ENCODE measurements around the gene EDIL3.

DNA sequence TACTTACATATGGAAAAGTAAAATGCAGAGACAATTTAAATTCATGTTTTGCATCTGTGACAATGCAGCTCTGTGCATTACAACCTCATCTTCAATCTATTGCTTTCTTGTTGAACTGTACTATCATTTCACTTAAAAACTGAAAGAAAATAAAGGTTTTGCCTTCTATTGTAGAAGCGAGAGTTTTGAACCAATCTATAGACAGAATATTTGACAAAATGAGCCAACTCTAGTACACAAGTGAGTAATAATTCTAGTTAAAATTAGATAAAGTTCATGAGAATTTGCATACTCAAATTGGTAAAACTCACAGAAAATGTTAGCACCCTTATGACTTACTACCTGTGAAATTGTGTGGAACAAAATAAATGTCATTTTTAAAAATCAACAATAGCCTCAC, 123.7 kb downstream of the EDIL3 start:
- TF ChIP-seq, protein P1, sequence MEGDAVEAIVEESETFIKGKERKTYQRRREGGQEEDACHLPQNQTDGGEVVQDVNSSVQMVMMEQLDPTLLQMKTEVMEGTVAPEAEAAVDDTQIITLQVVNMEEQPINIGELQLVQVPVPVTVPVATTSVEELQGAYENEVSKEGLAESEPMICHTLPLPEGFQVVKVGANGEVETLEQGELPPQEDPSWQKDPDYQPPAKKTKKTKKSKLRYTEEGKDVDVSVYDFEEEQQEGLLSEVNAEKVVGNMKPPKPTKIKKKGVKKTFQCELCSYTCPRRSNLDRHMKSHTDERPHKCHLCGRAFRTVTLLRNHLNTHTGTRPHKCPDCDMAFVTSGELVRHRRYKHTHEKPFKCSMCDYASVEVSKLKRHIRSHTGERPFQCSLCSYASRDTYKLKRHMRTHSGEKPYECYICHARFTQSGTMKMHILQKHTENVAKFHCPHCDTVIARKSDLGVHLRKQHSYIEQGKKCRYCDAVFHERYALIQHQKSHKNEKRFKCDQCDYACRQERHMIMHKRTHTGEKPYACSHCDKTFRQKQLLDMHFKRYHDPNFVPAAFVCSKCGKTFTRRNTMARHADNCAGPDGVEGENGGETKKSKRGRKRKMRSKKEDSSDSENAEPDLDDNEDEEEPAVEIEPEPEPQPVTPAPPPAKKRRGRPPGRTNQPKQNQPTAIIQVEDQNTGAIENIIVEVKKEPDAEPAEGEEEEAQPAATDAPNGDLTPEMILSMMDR (conservative IDR thresholded peaks at IDR 0.05; ENCODE audit: low read length) = no peak
- TF ChIP-seq EZH2phosphoT487 (IDR thresholded peaks at IDR 0.05; ENCODE audit: borderline replicate concordance, low read depth, low read length) = no peak
